ENCODE measurements around the gene LMF1.

The LMF1 gene

DNA sequence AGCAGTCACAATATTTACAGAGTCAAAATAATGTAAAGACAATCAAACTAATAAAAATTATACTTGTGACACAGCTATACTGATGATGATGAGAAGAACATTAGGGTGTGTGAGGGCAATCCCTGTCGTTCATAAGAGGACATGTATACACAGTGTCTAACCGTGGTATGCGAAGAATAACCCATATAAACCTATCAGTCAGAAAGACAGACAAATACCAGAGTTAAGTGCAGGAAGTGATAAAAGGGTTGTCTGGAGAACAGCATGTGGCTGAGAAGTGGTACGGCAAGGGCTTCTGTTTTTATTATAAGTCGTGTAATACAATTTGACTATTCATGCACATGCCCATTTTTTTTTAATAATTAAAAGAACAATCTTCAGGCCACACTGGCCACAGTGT, 46.7 kb downstream of the LMF1 start:
- no peak for DNase-seq

DNA sequence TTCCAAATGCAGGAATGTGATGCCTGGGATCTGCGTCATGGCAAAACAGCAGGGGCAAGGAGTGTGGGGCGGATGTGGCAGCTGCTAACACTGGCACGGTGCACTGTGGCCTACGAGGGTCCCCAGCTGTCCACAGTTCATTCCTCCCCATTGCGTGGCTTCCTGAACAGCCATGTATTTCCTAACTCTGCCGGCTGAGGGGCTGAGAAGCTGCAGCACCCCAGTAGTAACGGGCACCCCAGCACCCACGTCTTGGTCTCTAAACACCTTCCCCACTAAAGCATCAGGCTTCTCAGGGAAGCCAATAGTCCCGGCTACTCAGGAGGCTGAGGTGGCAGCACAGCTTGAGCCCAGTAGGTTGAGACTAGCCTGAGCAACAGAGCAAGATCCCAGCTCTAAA, 47.6 kb downstream of the LMF1 start:
- DNase-seq = no peak

DNA sequence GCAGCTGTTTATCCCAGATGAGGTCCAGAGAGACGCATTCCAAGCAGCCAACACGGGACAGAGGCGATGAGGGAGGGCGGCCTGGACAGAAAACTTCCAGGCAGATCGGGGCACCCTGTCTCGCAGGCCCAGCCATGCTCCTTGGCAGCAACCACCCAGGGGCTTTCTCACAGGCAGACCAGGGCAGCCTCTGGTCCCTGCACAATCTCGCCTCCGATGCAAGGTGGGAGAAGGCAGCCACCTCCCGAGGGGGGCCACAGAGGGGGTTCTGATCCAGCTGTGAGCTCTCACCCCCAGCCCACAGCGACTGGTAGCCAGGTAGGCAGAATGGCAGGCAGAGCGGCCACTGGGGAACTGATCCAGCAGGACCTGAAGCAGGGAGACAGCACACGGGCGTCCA, 48.7 kb downstream of the LMF1 start:
- no peak for DNase-seq

DNA sequence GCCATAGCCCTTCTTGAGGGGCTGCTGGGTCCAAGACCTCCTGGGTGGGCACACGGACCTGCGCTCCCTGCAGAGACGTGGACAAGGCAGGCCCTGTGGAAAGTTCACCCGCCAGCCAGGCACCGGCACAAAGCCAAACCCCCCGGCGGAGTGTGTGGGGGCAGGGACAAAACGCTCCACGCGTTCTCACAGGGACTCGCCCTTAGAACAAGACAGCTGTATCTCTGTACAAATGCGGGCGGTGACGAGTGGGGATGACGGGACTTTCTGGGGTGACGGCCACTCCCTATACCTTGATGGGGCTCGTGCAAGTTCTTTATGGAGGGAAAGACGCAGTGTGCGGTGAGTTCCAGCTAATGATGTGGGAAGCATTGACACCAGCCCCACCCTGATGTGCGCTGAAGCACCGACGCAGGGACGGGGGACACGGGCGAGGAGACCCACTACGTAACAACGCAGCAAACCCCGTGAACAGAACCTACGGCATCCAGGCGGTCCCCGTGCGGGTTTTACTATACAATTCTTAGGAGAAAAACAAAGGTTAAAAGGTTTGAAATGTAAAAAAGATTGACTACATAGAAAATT, 49.4 kb downstream of the LMF1 start:
- no peak for DNase-seq

DNA sequence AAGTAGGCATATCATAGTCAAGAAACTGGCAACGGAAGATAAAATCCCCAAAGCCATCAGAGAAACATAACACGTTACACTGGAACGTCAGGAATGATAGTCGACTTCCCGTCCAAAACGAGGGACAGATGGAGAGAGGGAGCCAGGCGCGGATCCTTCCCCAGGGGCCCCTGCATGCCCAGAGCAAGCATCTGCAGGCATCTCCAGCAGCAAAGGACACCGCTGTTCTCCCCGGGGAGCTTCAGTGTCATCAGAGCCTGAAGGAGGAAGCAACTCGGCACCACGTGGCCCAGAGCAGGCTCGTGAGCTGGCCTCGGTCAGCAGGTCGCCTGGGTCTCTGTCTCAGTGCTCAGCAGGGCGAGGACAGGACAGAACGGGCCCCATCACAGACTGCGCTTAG, 50.1 kb downstream of the LMF1 start:
- no peak for DNase-seq

DNA sequence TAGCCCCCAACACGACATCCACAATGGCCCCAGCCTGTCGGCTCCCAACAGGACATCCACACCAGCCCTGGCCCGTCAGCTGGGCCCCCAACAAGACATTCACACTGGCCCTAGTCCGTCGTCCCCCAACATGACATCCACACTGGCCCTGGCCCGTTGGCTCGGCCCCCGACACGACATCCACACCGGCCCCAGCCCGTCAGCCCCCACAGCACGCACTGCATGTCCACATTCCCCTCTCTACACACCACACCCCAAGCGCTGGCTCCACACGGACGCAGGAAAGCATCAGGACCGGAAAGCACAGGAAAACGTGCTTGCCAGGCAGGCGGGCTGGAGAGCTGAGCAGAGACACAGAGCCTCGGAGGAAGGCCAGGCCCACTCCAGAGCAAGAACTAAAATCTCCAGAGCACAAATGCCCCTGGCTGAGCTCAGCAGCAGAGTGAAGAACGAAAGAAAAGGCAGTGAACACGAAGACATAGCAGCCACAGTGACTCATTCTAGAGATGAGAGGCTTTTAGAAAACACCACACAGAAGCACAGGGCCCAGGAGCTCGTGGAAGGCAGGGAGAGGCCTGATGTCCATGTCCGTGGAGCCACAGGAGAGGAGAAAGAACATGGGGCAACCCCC, 50.6 kb downstream of the LMF1 start:
- no peak for DNase-seq

DNA sequence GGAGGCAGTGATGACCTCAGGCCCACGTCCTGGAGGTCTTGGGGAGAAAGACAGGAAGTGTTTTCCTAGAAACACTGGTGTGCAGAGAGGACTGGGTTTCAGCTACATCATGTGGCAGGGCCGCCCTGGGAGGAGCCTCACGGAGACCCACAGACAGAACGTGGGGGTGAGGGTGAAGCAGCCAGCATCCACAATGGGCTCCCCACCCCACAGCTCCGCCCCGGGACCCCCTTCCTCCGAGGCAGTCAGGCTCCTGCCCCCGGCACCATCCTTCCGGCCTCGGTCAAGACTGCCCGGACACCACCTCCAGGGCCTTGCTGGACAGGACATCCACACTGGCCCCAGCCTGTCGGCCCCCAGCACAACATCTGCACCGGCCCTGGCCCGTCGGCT, 51.1 kb downstream of the LMF1 start:
- no peak for DNase-seq

DNA sequence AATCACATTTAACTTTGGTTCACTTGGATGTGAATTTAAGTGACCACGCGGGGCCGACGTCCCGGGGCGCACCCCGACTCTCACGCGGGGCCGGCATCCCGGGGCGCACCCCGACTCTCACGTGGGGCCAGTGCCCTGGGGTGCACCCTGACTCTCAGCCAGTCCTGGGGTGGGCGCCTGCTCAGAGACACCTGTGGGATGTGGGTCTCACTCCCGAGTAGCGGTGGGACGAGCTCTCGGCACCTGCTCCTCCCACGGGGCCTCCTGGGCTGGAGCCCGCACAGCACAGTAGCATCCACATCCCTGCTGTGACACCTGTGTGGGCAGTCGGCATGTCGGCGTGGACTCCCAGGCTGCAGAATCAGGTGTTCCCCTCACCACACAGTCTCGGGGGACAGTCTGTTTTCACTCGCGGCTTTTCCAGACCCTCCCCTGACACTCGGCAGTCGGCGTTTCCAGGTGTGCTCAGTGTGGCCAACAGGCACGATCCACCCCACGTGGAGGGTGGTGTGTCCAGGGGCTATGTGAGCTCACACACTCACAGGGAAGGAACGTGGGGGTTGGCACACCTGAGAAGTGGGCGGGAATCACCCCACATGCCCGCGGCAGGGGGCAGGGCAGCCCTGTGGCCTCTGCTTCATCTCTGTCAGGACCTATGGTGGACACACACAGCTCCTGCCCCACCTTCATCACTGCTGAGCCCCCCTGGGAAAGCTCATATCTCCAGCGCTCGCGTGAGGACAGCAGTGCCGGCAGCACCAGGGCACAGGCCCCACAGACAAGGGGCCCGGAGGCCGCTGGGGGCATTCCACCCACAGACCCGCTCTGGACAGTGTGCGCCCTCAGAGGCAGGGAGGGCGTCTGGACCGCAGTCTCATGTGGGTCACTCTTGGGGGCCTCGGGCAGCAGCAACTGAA, 51.8 kb downstream of the LMF1 start:
- no peak for DNase-seq

DNA sequence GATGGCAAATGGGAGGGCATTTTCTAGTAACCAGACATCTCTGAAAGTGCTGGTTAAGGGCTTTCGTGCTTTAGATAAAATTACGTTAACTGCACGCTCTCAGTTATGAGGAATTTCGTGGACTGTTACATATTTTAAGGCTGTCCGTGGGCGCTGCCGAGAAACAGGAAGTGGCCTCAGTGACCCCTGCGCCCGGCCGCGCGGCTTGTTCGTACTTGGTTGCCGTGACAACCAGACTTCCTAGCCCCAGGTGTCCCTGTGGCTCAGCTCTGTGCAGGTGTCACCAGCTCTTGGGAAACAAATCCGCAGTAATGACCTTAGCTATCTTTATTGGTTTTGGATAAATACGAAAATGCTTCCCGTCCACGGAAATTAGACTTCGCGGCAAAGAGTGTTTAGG, 52.7 kb downstream of the LMF1 start:
- no peak for DNase-seq

DNA sequence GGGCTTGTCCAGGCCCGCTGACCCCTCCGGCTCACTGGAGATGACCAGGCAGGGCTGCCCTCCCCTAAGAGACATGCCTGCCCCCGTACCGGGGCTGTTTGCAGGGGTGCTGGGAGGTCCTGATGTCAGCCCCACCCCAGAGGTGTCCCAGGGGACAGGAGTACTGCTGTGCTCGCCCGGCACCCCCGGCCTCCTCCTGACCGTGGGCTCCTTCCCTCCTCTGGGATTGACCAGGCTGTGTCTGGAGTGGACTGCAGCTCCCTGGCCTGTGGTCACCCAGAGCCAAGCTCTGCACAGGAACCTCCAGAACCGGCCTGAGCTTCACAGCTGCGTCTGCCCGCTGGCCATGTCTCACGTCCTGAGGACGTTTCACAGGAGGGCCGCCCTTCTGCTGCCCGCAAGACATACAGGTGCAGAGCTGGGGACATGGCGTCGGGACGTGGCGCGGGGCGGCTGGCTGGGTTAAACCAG, 53.2 kb downstream of the LMF1 start:
- no peak for DNase-seq

DNA sequence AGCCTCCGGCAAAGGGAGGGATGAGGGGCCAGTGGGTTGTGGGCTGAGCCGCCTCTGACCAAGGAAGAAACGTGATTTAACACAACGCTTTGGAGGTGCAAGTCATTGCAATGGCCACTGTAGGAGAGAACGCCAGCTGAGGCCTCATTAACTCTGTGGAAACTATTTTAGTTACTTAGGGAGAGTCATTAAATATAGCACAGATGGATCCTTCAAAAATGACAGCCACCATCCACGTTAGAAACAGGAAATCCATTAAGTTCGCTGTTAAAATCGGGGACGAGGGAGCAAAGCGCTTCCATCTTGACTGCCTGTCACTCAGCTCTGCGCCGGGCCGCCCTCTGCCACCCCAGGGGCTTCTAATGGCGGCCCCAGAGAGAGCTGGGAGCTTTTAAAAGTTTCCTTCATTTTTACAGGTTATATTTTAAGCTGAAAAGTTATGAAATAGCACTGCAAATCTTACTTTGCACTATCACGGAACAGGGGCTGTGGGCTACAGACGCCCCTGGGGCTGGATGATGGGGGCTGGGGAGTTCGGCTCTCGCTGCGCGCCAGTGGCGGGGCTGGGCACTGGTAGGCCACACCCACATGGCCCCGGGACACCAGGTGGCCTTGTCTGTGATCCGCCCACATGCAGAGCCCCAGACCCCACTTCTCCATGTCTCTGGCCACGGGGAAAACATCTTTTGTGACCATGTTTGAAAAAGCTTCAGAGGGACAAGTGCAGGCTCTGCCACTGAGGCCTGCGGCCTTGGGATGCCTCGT, 54.6 kb downstream of the LMF1 start:
- no peak for DNase-seq

DNA sequence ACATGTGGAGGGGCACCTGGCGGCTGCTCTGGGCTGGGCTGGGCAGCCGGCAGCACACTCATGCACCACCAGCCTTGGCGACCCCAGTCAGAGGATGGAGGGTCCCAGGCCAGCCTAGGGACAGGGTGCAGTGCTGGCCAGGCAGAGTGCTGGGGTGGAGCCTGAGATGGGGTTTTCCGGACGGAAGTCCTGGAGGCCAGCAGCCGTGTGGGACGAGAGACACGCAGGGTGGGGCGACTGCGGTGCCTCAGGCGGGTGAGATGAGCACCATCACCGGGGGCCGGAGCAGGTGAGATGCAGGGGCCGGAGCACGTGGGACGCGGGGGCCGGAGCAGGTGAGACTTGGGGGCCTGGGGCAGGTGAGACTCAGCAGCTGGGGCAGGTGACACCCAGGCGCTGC, 55.2 kb downstream of the LMF1 start:
- no peak for DNase-seq

DNA sequence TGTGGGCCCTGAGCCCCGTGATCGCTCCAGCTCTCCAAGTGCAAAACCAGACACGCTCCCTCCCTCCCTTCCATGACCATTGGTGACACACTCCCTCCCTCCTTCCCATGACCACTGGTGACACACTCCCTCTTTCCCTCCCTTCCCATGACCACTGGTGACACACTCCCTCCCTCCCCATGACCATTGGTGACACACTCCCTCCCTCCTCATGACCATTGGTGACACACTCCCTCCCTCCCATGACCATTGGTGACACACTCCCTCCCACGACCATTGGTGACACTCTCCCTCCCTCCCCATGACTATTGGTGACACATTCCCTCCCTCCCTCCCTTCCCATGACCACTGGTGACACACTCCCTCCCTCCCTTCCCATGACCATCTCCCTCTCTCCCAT, 56.3 kb downstream of the LMF1 start:
- DNase-seq = no peak

DNA sequence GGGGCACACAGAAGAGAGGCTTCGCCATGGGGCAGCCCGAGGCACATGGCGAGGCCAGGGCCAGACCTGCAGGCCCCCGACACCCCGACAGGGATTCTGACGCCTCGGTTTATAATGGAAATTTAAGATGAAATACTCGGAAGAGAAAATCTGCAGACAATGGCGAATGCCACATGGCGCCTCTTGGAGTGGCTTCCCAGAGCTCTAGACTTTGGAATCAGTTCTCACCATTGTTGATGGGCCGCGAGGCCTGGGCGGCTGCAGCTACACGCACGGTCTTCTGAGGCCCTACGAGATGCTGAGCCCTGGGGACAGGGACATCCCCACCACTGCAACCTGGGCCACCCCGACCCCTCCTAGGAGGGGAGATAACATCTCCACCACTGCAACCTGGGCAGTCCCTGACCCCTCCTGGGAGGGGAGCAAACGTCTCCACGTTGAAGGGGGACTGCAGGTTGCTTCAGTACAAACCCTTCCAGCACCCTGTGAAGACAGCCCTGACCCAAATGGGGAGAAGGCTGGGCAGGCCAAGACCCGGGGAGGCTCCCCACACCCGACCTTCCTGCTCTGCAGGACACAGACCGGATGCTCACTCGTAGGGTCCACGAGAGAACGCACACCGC, 56.9 kb downstream of the LMF1 start:
- no peak for DNase-seq

DNA sequence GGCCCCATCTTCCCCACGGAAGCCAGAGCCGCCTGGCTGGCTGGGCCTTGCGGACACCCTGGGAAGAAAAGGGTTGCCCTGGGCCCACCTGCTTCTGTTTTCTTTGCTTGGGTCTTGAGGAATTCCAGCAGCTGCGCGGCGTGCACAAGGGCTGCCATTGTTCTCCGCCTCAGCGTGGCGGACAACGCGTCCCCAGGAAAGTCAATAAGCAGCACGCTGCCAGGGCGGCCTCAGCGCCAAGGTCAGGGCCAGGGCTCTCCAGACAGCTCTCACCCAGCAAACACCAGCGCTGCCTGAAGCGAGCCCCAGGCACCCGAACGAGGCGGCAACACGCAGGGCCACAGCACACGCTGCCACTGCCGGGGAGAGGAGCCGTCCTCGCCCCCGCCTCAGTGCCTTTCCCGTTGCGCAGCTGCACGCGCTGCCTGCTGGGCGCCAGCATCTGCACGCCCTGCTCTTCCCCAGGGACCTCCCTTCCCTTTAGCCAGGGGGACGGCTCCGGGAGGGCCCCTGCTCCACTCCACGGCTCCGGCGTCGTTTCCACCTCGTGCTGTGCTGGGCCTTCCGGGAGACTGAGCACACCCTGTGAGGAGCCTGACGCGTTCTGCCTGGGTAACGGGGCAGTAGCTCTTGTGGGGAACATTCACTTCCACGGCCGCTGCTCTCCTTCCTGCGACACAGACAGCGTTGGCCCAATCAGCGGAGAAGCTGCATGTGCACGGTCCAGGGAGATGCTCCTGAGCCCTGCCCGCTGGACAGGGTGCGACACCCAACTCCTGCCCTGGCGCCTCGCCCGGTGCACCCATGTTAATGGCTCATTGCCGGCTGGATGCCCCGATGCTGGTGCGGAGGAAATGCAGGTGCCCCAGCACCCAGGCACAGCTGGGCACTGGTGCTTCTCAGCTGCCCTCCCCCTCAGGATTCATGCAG, 57.8 kb downstream of the LMF1 start:
- DNase-seq = no peak

DNA sequence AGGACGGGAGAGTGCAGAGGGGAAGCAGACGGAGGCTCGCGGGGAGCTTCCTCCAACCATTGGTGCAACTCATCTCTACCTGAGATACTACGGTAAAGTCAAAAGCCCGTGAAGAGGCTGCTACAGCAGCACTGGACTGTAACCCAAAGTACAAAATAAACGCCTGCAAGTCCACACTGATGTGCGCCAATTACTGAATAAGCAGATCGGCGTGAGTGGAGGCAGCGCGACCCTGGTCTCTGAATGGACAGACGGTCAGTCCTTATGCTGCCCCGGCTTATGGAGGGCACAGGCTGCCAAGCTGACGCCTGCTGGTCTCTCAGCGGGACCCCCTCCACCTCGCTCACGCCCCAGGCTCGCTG, 58.5 kb downstream of the LMF1 start:
- no peak for DNase-seq

DNA sequence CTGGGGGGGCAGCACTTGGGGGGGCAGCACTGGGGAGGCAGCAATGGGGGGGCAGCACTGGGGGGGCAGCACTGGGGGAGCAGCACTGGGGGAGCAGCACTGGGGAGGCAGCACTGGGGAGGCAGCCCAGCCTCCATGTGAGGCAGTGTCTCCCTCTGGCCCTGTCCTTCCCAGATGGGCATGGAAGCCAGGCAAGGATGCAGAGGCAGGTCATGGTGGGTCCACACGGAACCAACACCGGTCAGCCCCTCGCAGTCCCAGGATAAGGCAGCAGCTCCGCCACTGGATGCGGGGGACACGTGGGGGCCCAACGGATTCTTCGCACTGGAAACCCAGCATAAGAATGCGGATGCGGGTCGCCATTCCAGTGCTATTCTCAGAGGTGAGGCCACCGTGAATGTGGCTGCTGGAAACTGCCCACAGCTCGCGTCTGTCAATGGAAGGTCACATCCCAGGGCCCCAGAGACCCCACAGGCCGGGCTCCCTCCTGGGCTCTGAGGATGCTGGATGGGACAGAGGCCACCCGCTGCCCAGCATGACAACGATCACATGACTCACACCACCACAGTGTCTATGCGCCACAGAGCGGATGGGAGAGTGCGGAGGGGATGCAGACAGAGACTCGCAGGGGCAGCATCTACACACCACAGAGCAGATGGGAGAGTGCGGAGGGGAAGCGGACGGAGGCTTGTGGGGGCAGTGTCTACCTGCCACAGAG, 59.0 kb downstream of the LMF1 start:
- DNase-seq = no peak

DNA sequence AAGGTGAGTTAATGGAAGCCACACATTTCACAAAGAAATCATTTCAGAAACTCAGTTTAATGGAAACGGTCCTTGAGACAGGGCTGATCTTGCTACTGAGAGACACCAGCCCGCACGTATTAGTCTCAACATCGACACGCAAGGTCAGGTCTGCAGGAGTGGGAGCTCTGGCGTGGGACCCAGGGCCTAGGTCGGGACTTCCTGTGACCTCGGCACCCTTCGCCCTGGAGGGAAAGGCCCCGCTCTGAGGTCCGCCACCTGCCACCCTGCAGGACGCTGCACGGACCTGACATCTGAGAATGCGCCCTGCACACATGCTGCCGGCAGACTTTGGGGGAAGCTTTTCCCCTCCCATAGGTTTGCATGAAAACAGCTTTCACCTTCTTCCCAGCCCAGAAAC, 59.7 kb downstream of the LMF1 start:
- no peak for DNase-seq

DNA sequence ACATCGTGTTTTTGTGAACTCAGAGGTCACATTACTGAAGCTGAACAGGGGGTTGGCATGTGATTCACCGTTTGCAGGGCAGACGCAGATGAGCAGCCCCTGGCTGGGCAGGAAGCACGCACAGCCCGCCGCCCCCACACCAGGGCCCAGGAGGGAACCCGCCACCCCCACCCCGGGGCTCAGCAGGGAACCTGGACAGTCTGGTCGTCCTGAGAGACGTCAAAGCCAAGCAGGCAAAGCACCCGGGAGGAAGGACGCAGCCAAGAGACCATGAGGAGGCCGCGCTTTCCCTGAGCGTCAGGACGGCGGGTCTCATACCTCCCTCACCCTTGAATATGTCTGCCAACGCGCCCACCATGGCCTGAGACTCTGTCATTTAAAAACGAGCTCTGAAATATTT, 60.6 kb downstream of the LMF1 start:
- DNase-seq = no peak

DNA sequence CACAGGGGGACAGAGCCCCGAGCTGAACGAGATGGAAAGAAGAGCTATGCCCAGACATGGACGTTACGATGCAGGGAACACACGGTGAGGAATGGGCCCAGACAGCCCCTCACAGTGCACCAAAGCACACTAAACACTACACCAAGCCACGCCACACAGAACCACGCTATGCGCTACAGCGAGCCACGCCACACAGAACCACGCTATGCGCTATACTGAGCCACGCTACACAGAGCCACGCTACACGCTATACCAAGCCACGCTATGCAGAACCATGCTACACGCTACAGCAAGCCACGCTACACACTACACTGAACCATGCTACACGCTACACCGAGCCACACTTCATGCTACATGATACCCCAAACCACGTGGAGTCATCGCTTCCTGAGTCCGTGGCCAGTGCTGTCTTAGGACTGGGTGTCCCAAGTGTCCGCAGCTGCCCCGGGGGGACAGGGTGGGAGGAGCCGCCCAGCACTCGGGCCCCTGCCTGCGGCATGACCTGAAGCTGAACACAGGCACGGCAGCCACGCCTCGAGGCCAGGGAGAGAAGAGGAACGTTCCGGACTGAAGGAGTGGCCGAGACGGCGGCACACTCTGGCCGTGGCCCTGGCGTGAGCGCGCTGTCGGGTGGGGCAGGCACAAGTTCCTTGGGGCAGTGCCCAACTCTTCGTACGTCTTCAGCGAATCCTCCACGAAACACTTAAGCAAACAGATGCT, 61.3 kb downstream of the LMF1 start:
- DNase-seq = no peak

All from stimulated activated CD4-positive, alpha-beta T cell treated with anti-CD3 and anti-CD28 coated beads, Interleukin-4, amount 100 ng/mL, for 1 hour (primary cell).